ENCODE results near the gene SRBD1. TPM values are rescaled to one million over a fixed set of nuclear protein-coding genes. Genes with fewer than 3 reads are reported as not detected.

Gene SRBD1
- total RNA-seq, 2 experiments from 2014 or later, result 21.3 to 22.6 TPM

- Mint-ChIP-seq H3K4me3 (no peak overlapping the region), H3K27ac (no peak overlapping the region), H3K27me3 (ENCODE audit: low read depth) (no peaks in the 10 kb centered on the region), H3K9me3 (no peaks in the 10 kb centered on the region), H3K4me1 (ENCODE audit: low read depth) (no peaks in the 10 kb centered on the region), H3K36me3 (ENCODE audit: low read depth) (peaks cover 32% of the 10 kb centered on the region)
- intact Hi-C loops (cut with micrococcal nuclease), result no loop called here
- no peak for DNase-seq
- CTCF ChIA-PET, result interaction anchor here (0.6 to 1.4 kb wide), 2 partner anchors 373 to 496 kb away, joined by 3 to 5 read pairs; no protein-coding TSS in a partner anchor
Measured at GRCh38 chr2:45477546-45477945, 133.5 kb downstream of the SRBD1 start.

GRCh38 chr2:45470531-45470930, 140.5 kb downstream of the SRBD1 start:
- H3K4me3 Mint-ChIP-seq, result no peak overlapping the region
- no peaks in the 10 kb centered on the region for H3K9me3 Mint-ChIP-seq
- no peak overlapping the region for H3K27ac Mint-ChIP-seq
- no peak for DNase-seq
- CTCF ChIA-PET, result interaction anchor here (0.9 kb wide), 1 partner anchor 73 kb away, joined by 4 read pairs; no protein-coding TSS in a partner anchor
- intact Hi-C loops (cut with micrococcal nuclease), result no loop called here
- peaks cover 4% of the 10 kb centered on the region for H3K36me3 Mint-ChIP-seq (ENCODE audit: low read depth)
- peaks cover 3% of the 10 kb centered on the region for H3K4me1 Mint-ChIP-seq (ENCODE audit: low read depth)
- H3K27me3 Mint-ChIP-seq (ENCODE audit: low read depth), result no peaks in the 10 kb centered on the region

DNA sequence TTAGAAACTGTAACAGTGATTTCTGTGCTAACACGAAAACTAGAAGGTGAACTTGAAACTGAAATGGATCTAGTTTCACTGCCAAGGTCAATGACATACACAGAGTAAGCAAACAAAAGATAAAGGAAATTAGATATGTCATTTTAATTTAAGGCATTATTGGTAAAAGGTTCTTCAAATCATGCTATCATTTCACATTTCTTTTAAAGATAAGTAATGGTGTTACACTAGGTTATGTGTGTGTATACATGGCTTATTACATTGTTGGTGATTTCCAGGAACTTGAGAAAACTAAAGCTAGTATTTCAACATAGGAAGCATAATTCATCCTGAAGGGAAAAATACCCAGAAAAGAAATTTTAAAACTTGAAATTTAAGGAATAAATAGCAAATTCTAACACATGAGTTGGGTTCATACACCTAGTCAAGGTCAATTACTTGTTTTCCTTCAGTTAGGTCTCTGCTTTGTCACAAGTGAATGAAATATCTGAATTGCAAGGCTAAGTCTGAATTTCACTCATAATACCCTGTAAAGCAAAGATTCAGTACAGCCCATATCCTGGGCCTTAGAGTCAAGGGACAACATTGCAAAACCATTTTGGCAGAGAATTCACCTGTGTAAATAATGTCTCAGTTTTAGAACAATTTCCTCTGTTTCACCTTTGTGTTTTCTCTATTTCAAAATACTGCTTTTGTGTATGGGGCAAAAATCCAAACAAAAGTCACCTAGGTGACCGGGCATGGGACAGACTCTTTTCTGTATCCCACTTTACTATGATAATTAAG, 141.6 kb downstream of the SRBD1 start:
- no peaks in the 10 kb centered on the region for H3K9me3 Mint-ChIP-seq

DNA sequence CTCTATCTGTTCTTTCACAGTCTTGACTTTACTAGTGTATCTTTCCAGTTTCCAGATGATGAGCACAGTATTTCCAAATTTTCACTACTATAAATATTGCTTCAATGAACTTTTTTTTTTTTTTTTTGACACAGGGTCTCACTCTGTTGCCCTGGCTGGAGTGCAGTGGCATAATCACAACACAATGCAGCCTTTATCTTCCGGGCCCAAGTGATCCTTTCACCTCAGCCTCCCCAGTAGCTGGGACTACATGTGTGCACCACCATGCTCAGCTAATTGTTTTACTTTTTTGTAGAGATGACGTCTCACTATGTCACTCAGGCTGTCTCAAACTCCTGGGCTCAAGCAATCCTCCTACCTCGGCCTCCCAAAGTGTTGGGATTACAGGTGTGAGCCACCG, 142.8 kb downstream of the SRBD1 start:
- no peak for DNase-seq
- peaks cover 3% of the 10 kb centered on the region for H3K4me1 Mint-ChIP-seq (ENCODE audit: low read depth)
- H3K36me3 Mint-ChIP-seq (ENCODE audit: low read depth), result peaks cover 2% of the 10 kb centered on the region
- H3K27me3 Mint-ChIP-seq (ENCODE audit: low read depth), result no peaks in the 10 kb centered on the region
- CTCF ChIA-PET, result no interaction called here
- H3K27ac Mint-ChIP-seq, result no peak overlapping the region
- H3K9me3 Mint-ChIP-seq, result no peaks in the 10 kb centered on the region
- H3K4me3 Mint-ChIP-seq, result no peak overlapping the region
- intact Hi-C loops (cut with micrococcal nuclease), result no loop called here

More for the DNA sequence above, 141.6 kb downstream of the SRBD1 start:
- Mint-ChIP-seq H3K4me3 (no peak overlapping the region), H3K4me1 (ENCODE audit: low read depth) (peaks cover 3% of the 10 kb centered on the region), H3K27ac (no peak overlapping the region), H3K27me3 (ENCODE audit: low read depth) (no peaks in the 10 kb centered on the region), H3K36me3 (ENCODE audit: low read depth) (peaks cover 2% of the 10 kb centered on the region)
- DNase-seq, result no peak
- CTCF ChIA-PET, result no interaction called here
- intact Hi-C loops (cut with micrococcal nuclease), result no loop called here

DNA sequence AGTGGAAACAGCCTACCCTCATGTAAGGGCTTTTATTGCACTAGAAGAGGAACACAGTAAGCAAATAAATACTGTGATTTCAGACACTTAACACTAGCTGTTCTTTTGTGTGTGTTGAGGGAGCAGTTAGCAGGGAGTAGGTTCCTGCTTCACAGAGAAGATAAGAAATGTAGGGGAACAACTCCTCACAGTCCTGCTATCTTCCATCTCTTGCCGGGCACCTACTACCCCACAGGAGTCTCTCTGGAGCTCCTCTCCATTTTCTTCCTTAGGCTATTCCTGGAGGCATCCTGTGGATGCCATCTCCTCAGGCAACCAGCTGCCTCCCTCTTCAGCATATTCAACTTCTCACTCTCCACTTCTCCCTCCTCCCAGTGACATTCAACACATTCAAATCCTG, 145.0 kb downstream of the SRBD1 start:
- no peaks in the 10 kb centered on the region for H3K9me3 Mint-ChIP-seq
- intact Hi-C loops (cut with micrococcal nuclease), result no loop called here
- H3K27ac Mint-ChIP-seq, result no peak overlapping the region
- H3K36me3 Mint-ChIP-seq (ENCODE audit: low read depth), result peaks cover 4% of the 10 kb centered on the region
- CTCF ChIA-PET, result interaction anchor here (0.6 kb wide), 1 partner anchor 28 kb away, joined by 4 read pairs; no protein-coding TSS in a partner anchor
- DNase-seq, result no peak
- H3K27me3 Mint-ChIP-seq (ENCODE audit: low read depth), result no peaks in the 10 kb centered on the region
- H3K4me3 Mint-ChIP-seq, result no peak overlapping the region
- H3K4me1 Mint-ChIP-seq (ENCODE audit: low read depth), result peaks cover 3% of the 10 kb centered on the region

- H3K27ac Mint-ChIP-seq, result no peak overlapping the region
- H3K27me3 Mint-ChIP-seq (ENCODE audit: low read depth), result no peaks in the 10 kb centered on the region
- no peaks in the 10 kb centered on the region for H3K9me3 Mint-ChIP-seq
- DNase-seq, result no peak
- no peak overlapping the region for H3K4me3 Mint-ChIP-seq
- peaks cover 9% of the 10 kb centered on the region for H3K36me3 Mint-ChIP-seq (ENCODE audit: low read depth)
- no peaks in the 10 kb centered on the region for H3K4me1 Mint-ChIP-seq (ENCODE audit: low read depth)
- CTCF ChIA-PET, result no interaction called here
- intact Hi-C loops (cut with micrococcal nuclease), result no loop called here
Measured at GRCh38 chr2:45460825-45461224, 150.2 kb downstream of the SRBD1 start.

DNA sequence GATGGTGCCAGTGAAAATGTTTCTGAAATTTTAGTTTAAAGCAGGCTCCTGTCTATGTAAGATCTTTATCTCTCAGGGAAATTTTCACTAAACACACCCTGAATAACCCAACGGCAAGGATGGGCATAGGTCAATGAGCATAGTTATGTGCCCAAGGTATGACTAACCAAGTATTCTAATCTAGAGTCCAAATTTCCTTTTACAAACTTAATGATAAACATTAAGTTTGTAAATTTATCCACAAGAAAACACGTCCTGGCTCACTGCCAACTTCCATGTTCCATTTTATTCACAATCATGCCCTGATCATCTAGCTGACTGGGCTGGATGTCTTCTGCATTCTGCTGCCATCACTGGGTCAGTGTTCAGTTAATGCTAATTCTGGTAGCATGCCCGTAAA, 151.2 kb downstream of the SRBD1 start:
- no peaks in the 10 kb centered on the region for H3K9me3 Mint-ChIP-seq
- peaks cover 9% of the 10 kb centered on the region for H3K36me3 Mint-ChIP-seq (ENCODE audit: low read depth)
- no peaks in the 10 kb centered on the region for H3K27me3 Mint-ChIP-seq (ENCODE audit: low read depth)
- H3K4me1 Mint-ChIP-seq (ENCODE audit: low read depth), result no peaks in the 10 kb centered on the region
- intact Hi-C loops (cut with micrococcal nuclease), result no loop called here
- H3K4me3 Mint-ChIP-seq, result no peak overlapping the region
- H3K27ac Mint-ChIP-seq, result no peak overlapping the region
- CTCF ChIA-PET, result no interaction called here
- DNase-seq, result no peak

- H3K36me3 Mint-ChIP-seq (ENCODE audit: low read depth), result peaks cover 9% of the 10 kb centered on the region
- CTCF ChIA-PET, result no interaction called here
- H3K27ac Mint-ChIP-seq, result no peak overlapping the region
- no peak for DNase-seq
- H3K4me1 Mint-ChIP-seq (ENCODE audit: low read depth), result no peaks in the 10 kb centered on the region
- no peaks in the 10 kb centered on the region for H3K9me3 Mint-ChIP-seq
- intact Hi-C loops (cut with micrococcal nuclease), result no loop called here
- H3K4me3 Mint-ChIP-seq, result no peak overlapping the region
- H3K27me3 Mint-ChIP-seq (ENCODE audit: low read depth), result no peaks in the 10 kb centered on the region
Measured at GRCh38 chr2:45458909-45459563, 152.0 kb downstream of the SRBD1 start.

- H3K27ac Mint-ChIP-seq, result no peak overlapping the region
- DNase-seq, result no peak
- peaks cover 9% of the 10 kb centered on the region for H3K36me3 Mint-ChIP-seq (ENCODE audit: low read depth)
- H3K27me3 Mint-ChIP-seq (ENCODE audit: low read depth), result no peaks in the 10 kb centered on the region
- no peaks in the 10 kb centered on the region for H3K9me3 Mint-ChIP-seq
- CTCF ChIA-PET, result no interaction called here
- no peaks in the 10 kb centered on the region for H3K4me1 Mint-ChIP-seq (ENCODE audit: low read depth)
- intact Hi-C loops (cut with micrococcal nuclease), result no loop called here
- no peak overlapping the region for H3K4me3 Mint-ChIP-seq
Measured at GRCh38 chr2:45457211-45457945, 153.7 kb downstream of the SRBD1 start.

GRCh38 chr2:45452866-45453265, 158.2 kb downstream of the SRBD1 start:
- DNase-seq, result no peak
- intact Hi-C loops (cut with micrococcal nuclease), result no loop called here
- Mint-ChIP-seq H3K27me3 (ENCODE audit: low read depth) (no peaks in the 10 kb centered on the region), H3K4me1 (ENCODE audit: low read depth) (no peaks in the 10 kb centered on the region), H3K36me3 (ENCODE audit: low read depth) (no peaks in the 10 kb centered on the region), H3K4me3 (no peak overlapping the region), H3K27ac (no peak overlapping the region), H3K9me3 (no peaks in the 10 kb centered on the region)
- CTCF ChIA-PET, result no interaction called here

GRCh38 chr2:45450634-45451033, 160.4 kb downstream of the SRBD1 start:
- intact Hi-C loops (cut with micrococcal nuclease), result no loop called here
- no peaks in the 10 kb centered on the region for H3K9me3 Mint-ChIP-seq
- H3K27ac Mint-ChIP-seq, result no peak overlapping the region
- CTCF ChIA-PET, result no interaction called here
- no peaks in the 10 kb centered on the region for H3K4me1 Mint-ChIP-seq (ENCODE audit: low read depth)
- no peak for DNase-seq
- no peaks in the 10 kb centered on the region for H3K27me3 Mint-ChIP-seq (ENCODE audit: low read depth)
- peaks cover 2% of the 10 kb centered on the region for H3K36me3 Mint-ChIP-seq (ENCODE audit: low read depth)
- H3K4me3 Mint-ChIP-seq, result no peak overlapping the region

DNA sequence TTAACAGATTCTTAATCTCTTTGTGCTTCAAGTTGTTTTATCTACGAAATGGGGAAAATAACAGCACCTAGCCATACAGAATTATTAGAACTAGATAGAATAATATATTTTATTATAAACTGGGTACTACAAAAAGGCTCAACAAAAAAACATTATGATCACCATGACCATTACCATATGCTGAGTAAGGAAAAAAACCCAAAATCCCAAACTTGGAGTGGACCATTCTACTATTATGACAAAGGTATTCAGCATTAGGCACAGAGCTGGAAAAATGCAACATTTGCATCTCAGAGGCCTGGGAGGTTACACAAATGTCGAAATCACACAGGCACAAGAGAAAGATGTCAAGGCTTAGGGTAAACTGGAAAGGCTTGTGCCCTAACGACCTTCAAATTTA, 162.8 kb downstream of the SRBD1 start:
- Mint-ChIP-seq H3K4me1 (ENCODE audit: low read depth) (peaks cover 3% of the 10 kb centered on the region), H3K9me3 (no peaks in the 10 kb centered on the region), H3K36me3 (ENCODE audit: low read depth) (peaks cover 7% of the 10 kb centered on the region), H3K27me3 (ENCODE audit: low read depth) (no peaks in the 10 kb centered on the region), H3K4me3 (no peak overlapping the region), H3K27ac (no peak overlapping the region)
- intact Hi-C loops (cut with micrococcal nuclease), result no loop called here
- CTCF ChIA-PET, result no interaction called here
- no peak for DNase-seq

Measured in activated naive CD4-positive, alpha-beta T cell treated with anti-CD3 and anti-CD28 coated beads for 36 hours (primary cell).